ENCODE data around the gene MPZL2. TPM values are rescaled to one million over a fixed set of nuclear protein-coding genes. Genes with fewer than 3 reads are reported as not detected.

The MPZL2 gene
- total RNA-seq, 4 donors from 2014 or later = 21.0 to 32.4 (median 22.3) TPM

DNA sequence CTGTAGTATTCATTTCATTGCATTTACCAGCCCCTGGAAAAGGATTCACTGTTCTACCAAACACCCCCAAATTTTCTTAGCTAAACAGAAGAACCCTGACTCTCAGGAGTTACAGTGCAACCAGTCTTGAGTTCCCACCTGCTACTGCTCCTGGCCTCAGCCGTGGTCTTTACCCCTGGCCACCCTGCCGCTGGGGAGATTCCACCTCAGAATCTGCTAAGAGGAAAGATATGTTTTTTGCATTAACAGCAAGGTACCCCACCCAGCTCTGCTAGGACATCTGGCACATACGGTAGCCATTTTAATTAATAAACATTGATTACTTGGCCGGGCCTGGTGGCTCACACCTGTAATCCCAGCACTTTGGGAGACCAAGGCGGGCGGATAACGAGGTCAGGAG lies 48.3 kb downstream of the MPZL2 start:
- no peak overlapping the region for H3K4me3 ChIP-seq
- H3K4me1 ChIP-seq = peaks cover 0 to 16% (median 4%) of the 10 kb centered on the region in 4 donors
- no peaks in the 10 kb centered on the region for H3K9me3 ChIP-seq
- peak overlapping the region in 3 of 4 donors; percentile 3 to 73 (median 28) for H3K27ac ChIP-seq
- TF ChIP-seq POLR2A (IDR thresholded peaks at IDR 0.05) = no peak
- TF ChIP-seq, protein P1, sequence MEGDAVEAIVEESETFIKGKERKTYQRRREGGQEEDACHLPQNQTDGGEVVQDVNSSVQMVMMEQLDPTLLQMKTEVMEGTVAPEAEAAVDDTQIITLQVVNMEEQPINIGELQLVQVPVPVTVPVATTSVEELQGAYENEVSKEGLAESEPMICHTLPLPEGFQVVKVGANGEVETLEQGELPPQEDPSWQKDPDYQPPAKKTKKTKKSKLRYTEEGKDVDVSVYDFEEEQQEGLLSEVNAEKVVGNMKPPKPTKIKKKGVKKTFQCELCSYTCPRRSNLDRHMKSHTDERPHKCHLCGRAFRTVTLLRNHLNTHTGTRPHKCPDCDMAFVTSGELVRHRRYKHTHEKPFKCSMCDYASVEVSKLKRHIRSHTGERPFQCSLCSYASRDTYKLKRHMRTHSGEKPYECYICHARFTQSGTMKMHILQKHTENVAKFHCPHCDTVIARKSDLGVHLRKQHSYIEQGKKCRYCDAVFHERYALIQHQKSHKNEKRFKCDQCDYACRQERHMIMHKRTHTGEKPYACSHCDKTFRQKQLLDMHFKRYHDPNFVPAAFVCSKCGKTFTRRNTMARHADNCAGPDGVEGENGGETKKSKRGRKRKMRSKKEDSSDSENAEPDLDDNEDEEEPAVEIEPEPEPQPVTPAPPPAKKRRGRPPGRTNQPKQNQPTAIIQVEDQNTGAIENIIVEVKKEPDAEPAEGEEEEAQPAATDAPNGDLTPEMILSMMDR (IDR thresholded peaks at IDR 0.05) = no peak
- DNase-seq = no peak
- no peaks in the 10 kb centered on the region for H3K27me3 ChIP-seq
- no peaks in the 10 kb centered on the region for H3K36me3 ChIP-seq

DNA sequence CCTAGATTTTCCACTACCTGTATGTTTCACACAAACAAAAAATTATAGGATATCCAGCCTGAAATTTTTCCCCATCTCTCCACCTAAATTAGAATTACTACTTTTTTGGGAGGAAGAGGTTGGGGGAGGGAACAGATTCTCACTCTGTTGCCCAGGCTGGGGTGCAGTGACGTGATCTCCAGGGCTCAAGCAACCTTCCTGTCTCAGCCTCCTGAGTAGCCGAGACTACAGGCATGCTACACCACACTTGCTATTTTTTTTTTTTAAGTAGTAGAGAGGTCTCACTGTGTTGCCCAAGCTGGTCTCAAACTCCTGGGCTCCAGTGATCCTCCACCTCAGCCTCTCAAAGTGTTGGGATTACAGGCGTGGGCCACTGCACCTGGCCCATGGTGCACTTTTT lies 48.8 kb downstream of the MPZL2 start:
- Histone ChIP-seq H3K27me3 (no peaks in the 10 kb centered on the region), H3K9me3 (no peaks in the 10 kb centered on the region), H3K4me1 (peaks cover 0 to 16% (median 4%) of the 10 kb centered on the region in 4 donors), H3K4me3 (no peak overlapping the region), H3K27ac (peak overlapping the region in 3 of 4 donors; percentile 28 to 74 (median 73)), H3K36me3 (no peaks in the 10 kb centered on the region)
- TF ChIP-seq, protein P1 (IDR thresholded peaks at IDR 0.05) = no peak
- TF ChIP-seq POLR2A (IDR thresholded peaks at IDR 0.05) = no peak
- DNase-seq = peak in 2 of 3 donors; percentile 37 to 60

DNA sequence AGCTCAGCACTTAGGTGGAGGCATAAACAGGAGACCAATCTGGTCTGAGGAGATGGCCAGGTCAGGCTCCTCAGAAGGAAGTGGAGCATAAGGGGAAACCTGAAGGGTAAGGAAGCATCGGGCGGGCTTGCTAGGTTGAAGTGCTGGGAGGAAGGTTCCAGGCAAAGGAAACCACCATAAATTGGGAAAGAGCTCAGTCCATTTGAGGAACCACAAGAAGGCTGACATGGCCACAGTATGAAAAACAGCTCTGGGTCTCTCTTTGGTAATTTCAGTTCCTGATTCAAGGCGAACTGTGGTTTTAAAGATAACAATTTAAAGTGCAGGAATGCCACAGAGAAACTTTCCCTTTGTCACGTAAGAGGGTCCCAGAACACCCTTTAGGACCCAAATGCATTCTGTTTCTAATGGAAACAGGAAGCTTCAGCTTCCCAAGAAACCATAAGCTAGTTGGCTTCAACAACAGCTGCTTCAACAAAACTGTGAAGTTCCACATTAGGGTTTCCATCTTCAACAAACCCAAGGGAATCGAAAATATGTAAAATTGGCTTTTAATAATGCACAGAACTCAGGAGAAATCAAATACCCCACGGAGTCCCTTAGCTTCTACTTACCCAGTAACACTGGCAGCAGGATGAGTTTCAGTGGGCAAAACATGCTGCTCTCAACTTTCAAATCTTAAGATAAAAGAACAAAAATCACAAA lies 49.7 kb downstream of the MPZL2 start:
- Histone ChIP-seq H3K4me1 (peaks cover 0 to 16% (median 4%) of the 10 kb centered on the region in 4 donors), H3K27ac (peak overlapping the region in 3 of 4 donors; percentile 41 to 74 (median 73))

DNA sequence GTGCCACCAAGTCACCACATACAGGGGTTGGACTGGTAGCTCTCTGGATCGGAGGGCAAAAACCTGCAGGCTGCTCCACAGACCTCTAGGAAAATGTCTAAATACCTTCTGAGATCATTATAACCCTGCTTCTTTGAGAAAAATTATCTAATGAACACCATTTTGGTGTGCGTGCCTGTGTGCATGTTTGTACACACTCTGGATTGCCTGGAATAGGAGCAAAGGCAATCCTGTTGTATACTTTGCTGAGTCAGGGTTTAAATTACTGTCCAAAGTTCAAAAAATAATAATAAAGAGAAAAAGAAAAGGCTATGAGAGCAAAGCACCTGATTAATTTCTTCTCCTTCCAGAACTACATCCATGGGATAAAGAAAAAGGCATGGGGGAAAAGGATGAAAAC lies 50.3 kb downstream of the MPZL2 start:
- Histone ChIP-seq H3K27ac (peak overlapping the region in 3 of 4 donors; percentile 41 to 74 (median 73)), H3K27me3 (no peaks in the 10 kb centered on the region), H3K36me3 (no peaks in the 10 kb centered on the region), H3K4me1 (peaks cover 0 to 16% (median 4%) of the 10 kb centered on the region in 4 donors), H3K9me3 (no peaks in the 10 kb centered on the region), H3K4me3 (peak overlapping the region in 1 of 4 donors; percentile 21)
- no peak for TF ChIP-seq POLR2A (IDR thresholded peaks at IDR 0.05)
- TF ChIP-seq, protein P1 (IDR thresholded peaks at IDR 0.05) = no peak
- no peak for DNase-seq

More for the DNA sequence above, 49.7 kb downstream of the MPZL2 start:
- Histone ChIP-seq H3K4me3 (peak overlapping the region in 1 of 4 donors; percentile 21), H3K9me3 (no peaks in the 10 kb centered on the region), H3K36me3 (no peaks in the 10 kb centered on the region), H3K27me3 (no peaks in the 10 kb centered on the region)
- TF ChIP-seq POLR2A (IDR thresholded peaks at IDR 0.05) = no peak
- TF ChIP-seq, protein P1 (IDR thresholded peaks at IDR 0.05) = no peak
- DNase-seq = no peak

DNA sequence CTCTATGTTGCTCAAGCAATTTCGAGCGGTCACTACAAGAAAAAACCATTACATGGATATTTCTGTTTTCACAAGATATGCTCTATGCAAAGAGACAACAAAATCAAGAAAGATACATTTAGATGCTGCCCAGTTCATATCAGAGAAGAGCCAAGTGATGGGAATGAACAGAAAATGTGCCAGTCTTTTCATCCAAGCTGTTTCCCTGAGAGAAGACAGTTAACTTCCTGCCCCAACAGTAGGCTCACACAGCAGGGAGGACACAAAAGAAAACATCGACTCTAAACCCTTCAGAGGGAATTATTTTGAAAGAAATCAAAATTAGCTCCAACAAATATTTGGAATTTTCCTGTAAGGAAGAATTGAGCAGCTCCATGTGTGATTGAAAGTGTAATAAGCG lies 50.9 kb downstream of the MPZL2 start:
- H3K4me1 ChIP-seq = peaks cover 0 to 16% (median 4%) of the 10 kb centered on the region in 4 donors

More for the DNA sequence above, 50.9 kb downstream of the MPZL2 start:
- H3K4me3 ChIP-seq = no peak overlapping the region
- H3K27me3 ChIP-seq = no peaks in the 10 kb centered on the region
- TF ChIP-seq, protein P1 (IDR thresholded peaks at IDR 0.05) = no peak
- TF ChIP-seq POLR2A (IDR thresholded peaks at IDR 0.05) = no peak
- no peaks in the 10 kb centered on the region for H3K9me3 ChIP-seq
- no peak for DNase-seq
- no peaks in the 10 kb centered on the region for H3K36me3 ChIP-seq
- peak overlapping the region in 3 of 4 donors; percentile 41 to 74 (median 65) for H3K27ac ChIP-seq
